ENCODE data around the gene POLG. TPM values are rescaled to one million over a fixed set of nuclear protein-coding genes. Genes with fewer than 3 reads are reported as not detected.

The POLG gene
- total and polyA plus RNA-seq, 2 of the 4 experiments (the other 2 are of a cell fraction) = 19.9 to 30.6 TPM

DNA sequence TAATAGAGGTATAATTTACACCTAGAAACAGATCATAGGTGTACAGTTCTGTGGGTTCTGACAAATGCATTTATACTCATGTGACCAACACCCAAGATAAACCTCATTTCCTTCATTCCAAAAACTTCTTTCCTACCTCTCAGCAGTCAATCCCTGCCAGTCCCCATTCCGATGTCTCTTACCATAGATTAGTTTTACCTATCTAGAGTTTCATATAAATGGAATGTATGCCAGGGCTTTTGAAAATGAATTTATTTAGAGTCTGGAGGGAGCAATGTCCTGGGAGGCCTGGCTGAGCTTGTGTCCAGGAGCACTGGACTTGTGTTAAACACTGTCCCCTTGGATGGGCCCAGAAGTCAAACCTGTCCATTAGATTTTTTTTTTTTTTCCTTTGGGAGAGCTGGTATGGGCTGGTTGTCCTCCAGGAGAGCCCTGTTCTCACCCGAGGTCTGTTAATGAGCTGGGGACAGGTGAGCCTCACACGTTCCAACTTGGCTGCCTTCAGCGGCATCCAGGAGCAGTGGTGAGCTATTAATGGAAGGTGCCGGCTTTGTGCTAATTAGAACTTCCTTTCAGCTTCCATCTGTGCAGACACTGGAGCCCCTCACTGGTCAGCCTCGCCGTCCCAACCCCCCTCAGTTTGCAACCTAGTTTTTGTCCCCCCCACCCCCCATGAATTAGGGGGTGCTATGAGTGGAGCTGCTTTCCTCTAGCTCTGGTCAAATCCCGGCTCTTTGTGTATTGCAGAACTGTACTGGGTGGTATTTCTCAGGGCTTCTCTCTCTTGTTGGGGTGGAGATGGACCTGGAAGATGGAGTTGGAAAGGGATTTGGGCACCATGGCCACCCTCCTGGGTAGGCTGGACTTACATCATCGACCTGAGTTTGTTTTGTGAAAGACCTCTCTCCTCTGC is 40.7 kb upstream of the POLG start:
- Histone ChIP-seq H3K27me3 (ENCODE audit: control insufficient read depth, insufficient read depth, low read length) (peaks cover 94% of the 10 kb centered on the region), H4K8ac (ENCODE audit: low read depth in 2 of 2, low read length in 2 of 2) (no peak overlapping the region), H2AK9ac (replicated peaks; ENCODE audit: low read depth, low read length, poor library complexity) (no peak overlapping the region), H2BK120ac (ENCODE audit: low read depth, low read length) (no peak overlapping the region), H3K56ac (ENCODE audit: extremely low read depth, insufficient read depth, low read length) (no peak overlapping the region), H3K4me1 (ENCODE audit: control insufficient read depth, insufficient read depth, low read length) (no peaks in the 10 kb centered on the region), H2AK5ac (ENCODE audit: low read depth, low read length) (no peak overlapping the region), H3K27ac (ENCODE audit: insufficient read depth, low read length) (no peak overlapping the region), H4K91ac (ENCODE audit: insufficient read depth, low read depth, low read length) (no peak overlapping the region), H3K9me1 (ENCODE audit: insufficient read depth, low read length) (no peaks in the 10 kb centered on the region), H3K36me3 (ENCODE audit: control insufficient read depth, insufficient read depth, low read length) (no peaks in the 10 kb centered on the region), H3K4me2 (ENCODE audit: low read depth, low read length) (no peak overlapping the region), H3K4me3 (ENCODE audit: insufficient read depth, low read depth, low read length) (no peak overlapping the region), H3K4ac (ENCODE audit: low read depth, low read length) (no peak overlapping the region), H2AFZ (replicated peaks; ENCODE audit: low read length, poor library complexity) (no peak overlapping the region), H2BK15ac (ENCODE audit: low read depth, low read length) (no peak overlapping the region), H4K20me1 (ENCODE audit: insufficient read depth, low read length) (no peaks in the 10 kb centered on the region), H3K9me3 (ENCODE audit: control insufficient read depth, insufficient read depth, low read length) (peaks cover under 1% of the 10 kb centered on the region; the same call in 1 of the 2 replicates), H2BK20ac (ENCODE audit: low read depth, low read length) (no peak overlapping the region), H3K79me1 (ENCODE audit: low read depth in 1 of 2, low read length in 2 of 2) (no peaks in the 10 kb centered on the region), H3K9ac (ENCODE audit: low read depth, low read length) (no peak overlapping the region), H3K18ac (ENCODE audit: low read depth, low read length) (no peak overlapping the region), H3K14ac (replicated peaks; ENCODE audit: low read depth, low read length) (no peak overlapping the region), H3K23ac (ENCODE audit: low read depth, low read length) (no peak overlapping the region; the same call in 1 of the 2 replicates), H4K5ac (ENCODE audit: low read depth, low read length) (no peak overlapping the region), H2BK5ac (ENCODE audit: low read depth, low read length, poor library complexity, severe bottlenecking) (no peak overlapping the region)
- ATAC-seq (ENCODE audit: low read depth) (no peak), DNase-seq (no peak)
- dilution Hi-C loops (cut with HindIII; ENCODE audit: low sequenced_read_pairs, unreplicated experiment) = no loop called here
- in situ Hi-C loops (cut with MboI; ENCODE audit: low sequenced_read_pairs) = no loop called here
- BruUV-seq (replicated peaks) = no TSS peak
- POLR2A ChIA-PET (ENCODE audit: unreplicated experiment) = interaction anchor here (1.1 kb wide), 1 partner anchor 9 kb away, joined by 9 read pairs; no protein-coding TSS in a partner anchor
- CTCF ChIA-PET = no interaction called here
- intact Hi-C loops (cut with micrococcal nuclease) = no loop called here
- no CpG with 5 or more reads among the region's 9 CpGs for WGBS, 2 experiments (ENCODE audit: extremely low coverage in 2 of 2, insufficient read length in 1 of 2)
- TF ChIP-seq POLR2A (IDR thresholded peaks at IDR 0.05; ENCODE audit: low read depth, low read length) = no peak
- TF ChIP-seq MAFK (IDR thresholded peaks at IDR 0.05; ENCODE audit: low read depth, low read length) = no peak
- no peak for TF ChIP-seq BHLHE40 (IDR thresholded peaks at IDR 0.05; ENCODE audit: low read depth, low read length)
- no peak for TF ChIP-seq RCOR1 (IDR thresholded peaks at IDR 0.05; ENCODE audit: insufficient replicate concordance, low read length)
- TF ChIP-seq CEBPB (IDR thresholded peaks at IDR 0.05; ENCODE audit: low read depth, low read length) = no peak
- TF ChIP-seq, protein P1, sequence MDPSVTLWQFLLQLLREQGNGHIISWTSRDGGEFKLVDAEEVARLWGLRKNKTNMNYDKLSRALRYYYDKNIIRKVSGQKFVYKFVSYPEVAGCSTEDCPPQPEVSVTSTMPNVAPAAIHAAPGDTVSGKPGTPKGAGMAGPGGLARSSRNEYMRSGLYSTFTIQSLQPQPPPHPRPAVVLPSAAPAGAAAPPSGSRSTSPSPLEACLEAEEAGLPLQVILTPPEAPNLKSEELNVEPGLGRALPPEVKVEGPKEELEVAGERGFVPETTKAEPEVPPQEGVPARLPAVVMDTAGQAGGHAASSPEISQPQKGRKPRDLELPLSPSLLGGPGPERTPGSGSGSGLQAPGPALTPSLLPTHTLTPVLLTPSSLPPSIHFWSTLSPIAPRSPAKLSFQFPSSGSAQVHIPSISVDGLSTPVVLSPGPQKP (IDR thresholded peaks at IDR 0.05; ENCODE audit: borderline replicate concordance, low read depth, low read length) = no peak
- TF ChIP-seq RAD21 (IDR thresholded peaks at IDR 0.05; ENCODE audit: low read length) = no peak
- TF ChIP-seq FOS (IDR thresholded peaks at IDR 0.05; ENCODE audit: low read depth, low read length) = no peak
- no peak for TF ChIP-seq RFX5 (IDR thresholded peaks at IDR 0.05; ENCODE audit: low read depth, low read length)
- TF ChIP-seq MXI1 (IDR thresholded peaks at IDR 0.05; ENCODE audit: borderline replicate concordance, low read depth, low read length) = no peak
- TF ChIP-seq, protein P2, sequence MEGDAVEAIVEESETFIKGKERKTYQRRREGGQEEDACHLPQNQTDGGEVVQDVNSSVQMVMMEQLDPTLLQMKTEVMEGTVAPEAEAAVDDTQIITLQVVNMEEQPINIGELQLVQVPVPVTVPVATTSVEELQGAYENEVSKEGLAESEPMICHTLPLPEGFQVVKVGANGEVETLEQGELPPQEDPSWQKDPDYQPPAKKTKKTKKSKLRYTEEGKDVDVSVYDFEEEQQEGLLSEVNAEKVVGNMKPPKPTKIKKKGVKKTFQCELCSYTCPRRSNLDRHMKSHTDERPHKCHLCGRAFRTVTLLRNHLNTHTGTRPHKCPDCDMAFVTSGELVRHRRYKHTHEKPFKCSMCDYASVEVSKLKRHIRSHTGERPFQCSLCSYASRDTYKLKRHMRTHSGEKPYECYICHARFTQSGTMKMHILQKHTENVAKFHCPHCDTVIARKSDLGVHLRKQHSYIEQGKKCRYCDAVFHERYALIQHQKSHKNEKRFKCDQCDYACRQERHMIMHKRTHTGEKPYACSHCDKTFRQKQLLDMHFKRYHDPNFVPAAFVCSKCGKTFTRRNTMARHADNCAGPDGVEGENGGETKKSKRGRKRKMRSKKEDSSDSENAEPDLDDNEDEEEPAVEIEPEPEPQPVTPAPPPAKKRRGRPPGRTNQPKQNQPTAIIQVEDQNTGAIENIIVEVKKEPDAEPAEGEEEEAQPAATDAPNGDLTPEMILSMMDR (conservative IDR thresholded peaks at IDR 0.05; ENCODE audit: low read depth, low read length) = no peak
- no peak for TF ChIP-seq CHD1 (IDR thresholded peaks at IDR 0.05; ENCODE audit: low read depth, low read length)
- TF ChIP-seq, protein P3, sequence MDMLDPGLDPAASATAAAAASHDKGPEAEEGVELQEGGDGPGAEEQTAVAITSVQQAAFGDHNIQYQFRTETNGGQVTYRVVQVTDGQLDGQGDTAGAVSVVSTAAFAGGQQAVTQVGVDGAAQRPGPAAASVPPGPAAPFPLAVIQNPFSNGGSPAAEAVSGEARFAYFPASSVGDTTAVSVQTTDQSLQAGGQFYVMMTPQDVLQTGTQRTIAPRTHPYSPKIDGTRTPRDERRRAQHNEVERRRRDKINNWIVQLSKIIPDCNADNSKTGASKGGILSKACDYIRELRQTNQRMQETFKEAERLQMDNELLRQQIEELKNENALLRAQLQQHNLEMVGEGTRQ (IDR thresholded peaks at IDR 0.05; ENCODE audit: low read depth, low read length) = no peak
- TF ChIP-seq NFE2L2 (IDR thresholded peaks at IDR 0.05; ENCODE audit: low read depth, low read length) = no peak
- TF ChIP-seq SMC3 (IDR thresholded peaks at IDR 0.05; ENCODE audit: low read depth, low read length) = no peak

All from IMR-90 (cell line).